Measurements from ENCODE around the gene NEK6.
"Not testable (repeated sequence)": the region's sequence is repeated elsewhere in the genome, so short reads cannot be mapped to it uniquely, and the experiment has no call there.

NEK6 gene

DNA sequence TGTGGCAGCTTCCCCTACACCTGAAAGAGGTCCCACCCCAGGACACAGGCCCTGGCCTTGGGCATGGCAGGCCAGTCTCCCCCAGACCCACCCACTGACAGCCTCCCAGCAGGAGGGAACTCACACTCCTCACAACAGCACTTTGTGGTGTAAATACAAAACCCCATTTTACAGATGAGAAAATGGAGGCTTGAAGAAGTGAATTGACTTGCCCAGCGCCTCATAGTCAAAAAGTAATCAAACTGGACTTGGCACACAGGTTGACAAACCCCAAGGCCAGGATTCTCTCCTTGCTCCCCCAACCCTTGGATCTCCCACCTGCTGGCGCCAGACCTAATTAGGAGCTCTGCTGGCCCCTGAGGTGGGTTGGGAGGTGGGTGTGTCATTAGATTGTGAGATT is 29.2 kb upstream of the NEK6 start:
- no peak for DNase-seq (ENCODE audit: low read depth)

DNA sequence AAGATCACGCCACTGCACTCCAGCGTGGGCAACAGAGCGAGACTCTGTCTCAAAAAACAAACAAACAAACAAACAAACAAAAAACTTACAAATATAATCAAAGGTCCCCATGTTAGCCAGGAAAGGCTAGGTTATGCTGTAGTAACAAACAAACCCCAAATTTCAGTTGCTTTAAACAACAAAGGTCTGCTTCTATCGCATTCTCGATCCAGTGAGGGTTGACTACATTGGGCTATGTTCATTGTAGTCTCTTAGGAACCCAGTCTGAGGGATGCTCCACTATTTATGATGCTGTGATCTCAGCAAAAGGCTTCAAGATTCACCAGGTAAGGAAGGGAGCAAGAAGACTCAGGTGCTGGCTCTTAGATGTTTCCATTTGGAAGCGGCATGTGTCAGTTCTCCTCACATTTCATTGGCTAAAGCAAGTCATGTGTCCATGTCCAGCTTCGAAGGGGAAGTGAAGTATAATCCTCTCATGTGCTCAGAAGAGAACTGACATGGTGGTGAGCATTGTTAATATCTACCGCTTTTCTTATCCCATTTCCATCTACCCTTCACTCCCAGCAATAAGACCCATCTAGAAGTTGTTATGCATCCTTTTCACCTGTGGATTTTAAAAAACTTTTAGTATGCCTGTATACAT is 26.5 kb upstream of the NEK6 start:
- DNase-seq (ENCODE audit: low read depth), result no peak

GRCh38 chr9:124238546-124239140 is 19.1 kb upstream of the NEK6 start:
- no peak for DNase-seq (ENCODE audit: low read depth)

GRCh38 chr9:124239249-124240073 is 18.3 kb upstream of the NEK6 start:
- DNase-seq (ENCODE audit: low read depth), result no peak

DNA sequence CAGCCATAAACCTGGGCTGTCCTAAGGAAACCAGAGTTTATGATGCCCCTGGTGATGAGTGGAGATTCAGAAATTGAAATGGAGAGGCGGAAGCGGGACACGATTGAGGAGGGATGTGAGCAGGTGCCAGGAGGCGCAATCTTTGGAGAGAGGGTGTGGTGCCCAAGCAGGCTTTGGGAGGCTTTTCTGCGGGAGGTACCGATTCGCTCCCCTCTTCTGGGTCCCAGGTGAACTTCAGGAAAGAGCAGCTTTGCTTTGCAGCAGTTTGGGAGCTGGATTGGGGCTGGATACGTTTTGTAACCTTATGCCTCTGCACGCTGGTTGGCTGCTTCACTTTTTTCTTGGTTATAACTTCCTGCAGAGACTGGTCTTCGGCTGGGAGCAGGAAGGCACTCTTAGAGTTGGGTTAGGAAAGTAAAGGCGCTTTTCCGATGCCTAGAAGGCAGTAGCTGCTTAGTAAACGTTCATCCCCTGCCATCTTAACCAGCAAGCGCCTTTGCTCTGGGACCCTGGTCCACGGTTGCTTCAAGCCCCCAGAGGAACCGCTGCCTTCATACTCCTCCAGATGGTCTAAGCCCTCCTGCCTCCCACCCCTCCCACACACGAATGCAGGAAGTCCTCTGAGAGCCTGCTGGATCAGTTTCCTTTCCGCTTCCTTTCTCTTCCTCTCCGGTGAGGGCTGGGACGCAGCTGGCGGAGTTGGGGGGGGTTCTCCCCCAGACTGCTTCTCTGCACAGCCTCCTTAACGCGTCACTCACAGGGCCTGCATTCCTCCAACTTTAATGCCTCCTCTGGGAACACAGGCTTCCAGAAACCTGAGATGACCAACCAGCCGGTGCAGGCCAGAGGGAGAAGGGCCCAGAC is 15.2 kb upstream of the NEK6 start:
- no peak for DNase-seq (ENCODE audit: low read depth)

DNA sequence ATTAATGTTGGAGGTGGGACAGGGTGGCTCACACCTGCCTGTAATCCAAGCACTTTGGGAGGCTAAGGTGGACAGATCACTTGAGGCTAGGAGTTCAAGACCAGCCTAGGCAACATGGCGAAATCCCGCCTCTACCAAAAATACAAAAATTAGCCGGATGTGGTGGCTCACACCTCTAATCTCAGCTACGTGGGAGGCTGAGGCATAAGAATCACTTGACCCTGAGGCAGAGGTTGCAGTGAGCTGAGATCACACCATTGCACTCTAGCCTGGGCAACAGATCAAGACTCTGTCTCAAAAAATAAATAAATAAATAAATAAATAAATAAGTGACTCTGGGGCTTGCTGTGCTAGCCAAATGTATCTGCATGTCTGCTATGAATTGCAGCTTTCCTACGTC is 10.4 kb upstream of the NEK6 start:
- DNase-seq (ENCODE audit: low read depth), result not testable (repeated sequence)

DNA sequence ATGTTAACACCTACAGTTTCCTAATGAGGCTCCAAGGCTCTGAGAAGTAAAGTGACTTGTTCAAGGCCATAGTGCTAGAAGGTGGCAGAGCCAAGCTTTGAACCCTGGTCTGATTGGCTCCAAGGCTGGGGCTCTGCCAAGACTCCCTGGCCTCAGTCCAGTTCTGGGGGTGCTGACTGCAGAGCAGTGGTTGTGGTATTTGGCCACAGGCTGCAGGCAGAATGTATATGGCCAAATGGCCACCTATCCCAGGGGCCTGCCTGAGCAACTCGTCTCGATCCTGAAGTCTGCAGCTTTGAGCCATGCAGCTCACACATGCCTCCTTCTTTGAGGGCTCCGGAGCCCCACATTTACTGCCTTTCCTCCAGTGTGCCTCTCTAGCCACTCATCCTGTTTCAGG is 9.7 kb upstream of the NEK6 start:
- DNase-seq (ENCODE audit: low read depth), result no peak

GRCh38 chr9:124248960-124249359 is 8.8 kb upstream of the NEK6 start:
- no peak for DNase-seq (ENCODE audit: low read depth)

- DNase-seq (ENCODE audit: low read depth), result no peak
Observed at GRCh38 chr9:124251204-124251603, 6.5 kb upstream of the NEK6 start.

DNA sequence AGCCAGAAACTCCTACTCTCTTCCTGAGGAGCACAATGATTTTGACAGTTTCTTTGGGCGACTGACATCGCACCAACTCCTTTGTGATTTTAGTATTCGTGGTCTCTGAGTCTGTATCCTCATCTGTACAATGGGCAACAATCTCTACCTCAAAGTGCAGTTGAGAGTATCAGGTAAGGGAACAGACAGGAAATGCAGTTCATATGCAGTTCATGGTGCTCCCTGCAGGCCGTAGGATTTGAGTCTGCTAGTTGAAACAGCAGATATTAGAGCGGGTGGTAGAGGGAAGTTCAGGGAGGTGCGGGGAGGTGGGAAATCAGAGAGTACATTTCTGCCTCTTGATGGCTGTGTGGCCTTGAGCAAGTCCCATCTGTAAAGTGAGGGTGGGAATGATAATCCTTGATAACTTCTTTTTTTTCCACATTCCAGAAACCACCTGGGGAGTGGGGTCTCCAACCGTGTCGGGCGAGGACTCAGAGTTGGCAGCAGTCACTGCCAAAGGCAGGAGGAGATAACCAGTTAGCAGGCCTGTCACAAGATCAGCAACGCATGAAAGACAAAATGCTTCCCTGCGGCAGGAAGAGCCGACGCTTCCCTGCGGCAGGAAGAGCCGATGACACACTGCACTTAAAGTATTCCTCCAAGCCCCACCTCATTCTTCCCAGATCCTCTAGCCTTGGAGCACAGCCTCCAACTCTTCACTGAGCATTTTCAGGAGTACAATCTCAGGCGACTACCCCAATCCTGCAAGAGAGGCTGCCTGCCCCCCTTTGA is 6.0 kb upstream of the NEK6 start:
- no peak for DNase-seq (ENCODE audit: low read depth)

DNA sequence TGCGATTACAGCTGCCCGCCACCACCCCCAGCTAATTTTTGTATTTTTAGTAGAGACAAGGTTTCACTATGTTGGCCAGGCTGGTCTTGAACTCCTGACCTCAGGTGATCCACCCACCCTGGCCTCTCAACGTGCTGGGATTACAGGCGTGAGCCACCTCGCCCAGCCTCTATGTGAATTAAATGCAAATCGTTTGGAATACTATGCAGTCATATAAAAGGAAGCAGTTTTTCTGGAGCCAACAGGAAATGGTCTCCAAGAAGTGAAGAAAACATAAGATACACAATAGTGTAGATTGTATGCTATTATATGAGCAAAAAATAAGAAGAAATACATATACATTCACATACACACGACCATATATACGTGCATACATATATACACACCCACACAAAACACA is 4.9 kb upstream of the NEK6 start:
- DNase-seq (ENCODE audit: low read depth), result not testable (repeated sequence)

DNA sequence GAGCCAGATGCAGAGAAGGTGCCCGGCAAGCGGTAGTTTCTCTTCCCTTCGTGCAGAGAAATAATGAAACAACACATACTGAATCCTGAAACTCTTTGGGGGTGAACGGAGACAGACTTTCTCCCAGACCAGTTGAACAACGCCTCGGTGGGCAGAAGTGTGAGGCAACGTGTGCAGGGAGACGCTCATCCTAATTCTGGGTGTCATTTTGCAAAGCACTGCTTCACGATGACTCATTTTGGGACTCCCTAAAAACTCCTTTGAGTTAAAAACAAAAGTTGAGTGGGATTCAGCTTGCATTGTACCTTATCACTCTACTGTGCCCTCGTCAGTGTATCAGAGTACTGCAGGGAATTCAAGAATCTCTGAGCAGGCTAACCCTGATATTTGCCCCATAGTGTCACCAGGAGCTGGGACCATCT is 3.5 kb upstream of the NEK6 start:
- DNase-seq (ENCODE audit: low read depth), result peak; percentile 21

- no peak for DNase-seq (ENCODE audit: low read depth)
Observed at GRCh38 chr9:124255222-124255621, 2.5 kb upstream of the NEK6 start.

GRCh38 chr9:124256517-124257069 is 1.2 kb upstream of the NEK6 start:
- DNase-seq (ENCODE audit: low read depth), result no peak

GRCh38 chr9:124257070-124257843 is 492 bp upstream of the NEK6 start:
- DNase-seq (ENCODE audit: low read depth), result no peak

- DNase-seq (ENCODE audit: low read depth), result no peak
Observed at GRCh38 chr9:124258607-124259157, 933 bp downstream of the NEK6 start.

DNA sequence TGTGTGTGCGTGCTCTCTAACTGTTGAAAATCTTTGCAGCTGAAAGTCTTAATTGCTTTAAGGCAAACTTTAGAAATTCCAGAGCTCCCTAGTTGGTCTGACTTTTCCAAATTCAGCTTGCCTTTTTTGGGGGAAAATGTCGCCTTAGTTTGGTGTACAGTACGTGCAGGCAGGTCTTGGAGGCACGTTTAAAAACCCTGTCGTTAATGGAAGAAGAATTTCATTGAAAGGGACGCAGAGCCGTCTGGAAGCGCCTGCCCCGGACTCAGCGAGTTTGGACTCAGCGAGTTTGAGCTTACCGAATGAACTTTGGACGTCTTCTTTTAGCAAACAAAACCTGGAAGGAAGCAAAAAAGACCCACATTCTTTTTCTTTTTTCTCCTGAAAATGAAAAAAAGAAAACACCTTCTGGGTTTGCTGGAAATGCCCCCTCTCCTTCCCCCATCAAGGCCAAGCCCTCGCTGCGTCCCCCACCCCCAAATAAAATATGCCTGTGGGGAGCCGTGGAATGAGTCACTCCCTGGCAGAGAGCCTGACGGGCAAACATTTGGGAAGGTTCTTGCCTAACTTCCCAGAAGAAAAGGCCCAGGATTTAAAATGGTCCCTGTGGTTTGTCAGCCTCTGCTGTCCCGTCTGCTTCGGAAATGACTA is 1.5 kb downstream of the NEK6 start:
- no peak for DNase-seq (ENCODE audit: low read depth)

GRCh38 chr9:124260769-124261603 is 3.2 kb downstream of the NEK6 start:
- DNase-seq (ENCODE audit: low read depth), result no peak
